ENCODE results near the gene SEPTIN14.
"Not testable (repeated sequence)": the region's sequence is repeated elsewhere in the genome, so short reads cannot be mapped to it uniquely, and the experiment has no call there.

Gene SEPTIN14

DNA sequence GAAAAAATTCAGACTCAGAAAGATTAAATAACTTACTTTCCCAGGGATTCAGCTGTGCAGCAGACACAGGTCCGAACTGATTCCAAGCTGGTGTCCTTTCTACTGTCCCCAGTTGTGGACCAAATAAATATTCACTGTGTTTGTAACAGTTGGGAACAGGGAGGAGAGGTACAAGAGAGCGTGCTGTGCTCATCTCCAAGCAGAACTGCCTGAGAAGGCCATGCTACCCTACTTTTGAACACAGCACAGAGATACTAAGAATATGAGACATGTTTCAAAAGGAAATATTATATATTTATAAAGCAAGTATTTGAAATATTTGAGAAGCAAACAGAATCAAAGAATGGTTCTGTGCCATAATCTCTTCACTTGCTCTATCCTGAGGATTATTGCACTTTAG is at the start of gene SEPTIN14:
Gene SEPTIN14, minus strand, starts transcription at position 101 of the 400 bp plus-strand sequence. CDS start 756 bp downstream, outside the sequence.
- not testable (repeated sequence) for DNase-seq (ENCODE audit: insufficient read length, low spot score); FAIRE-seq

DNA sequence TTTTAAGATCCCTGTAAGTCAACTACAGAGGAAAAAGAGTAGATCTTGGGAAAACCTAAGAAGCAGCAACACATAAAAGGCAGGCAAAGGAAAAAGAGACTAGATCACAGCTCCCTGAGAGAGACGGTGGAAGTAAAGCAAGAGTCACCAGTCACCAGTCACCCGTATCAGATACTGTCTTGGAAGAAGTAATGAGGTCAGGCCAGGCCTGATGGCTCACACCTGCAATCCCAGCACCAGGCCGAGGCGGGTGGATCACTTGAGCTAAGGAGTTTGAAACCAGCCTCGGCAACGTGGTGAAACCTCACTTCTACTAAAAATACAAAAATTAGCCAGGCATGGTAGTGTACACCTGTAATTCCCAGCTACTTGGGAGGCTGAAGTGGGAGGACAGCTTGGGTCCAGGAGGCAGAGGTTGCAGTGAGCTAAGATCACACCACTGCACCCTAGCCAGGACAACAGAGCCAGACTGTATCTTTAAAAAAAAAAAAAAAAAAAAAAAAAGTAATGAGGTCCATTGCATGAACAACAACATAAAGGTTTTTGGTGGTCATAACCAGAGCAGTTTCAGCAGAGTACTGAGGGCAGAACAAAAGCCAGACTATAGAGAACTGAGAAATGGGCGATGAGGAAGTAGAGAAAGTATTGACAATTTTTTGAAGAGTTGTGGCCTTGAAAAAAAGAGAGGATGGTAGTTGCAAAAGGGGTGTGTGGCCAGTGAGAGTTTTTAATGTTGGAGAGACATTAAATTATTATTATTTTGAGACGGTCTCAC is 41.6 kb upstream of the SEPTIN14 start:
- no peak for FAIRE-seq
- DNase-seq (ENCODE audit: insufficient read length, low spot score) = no peak
- TF ChIP-seq, protein P1, sequence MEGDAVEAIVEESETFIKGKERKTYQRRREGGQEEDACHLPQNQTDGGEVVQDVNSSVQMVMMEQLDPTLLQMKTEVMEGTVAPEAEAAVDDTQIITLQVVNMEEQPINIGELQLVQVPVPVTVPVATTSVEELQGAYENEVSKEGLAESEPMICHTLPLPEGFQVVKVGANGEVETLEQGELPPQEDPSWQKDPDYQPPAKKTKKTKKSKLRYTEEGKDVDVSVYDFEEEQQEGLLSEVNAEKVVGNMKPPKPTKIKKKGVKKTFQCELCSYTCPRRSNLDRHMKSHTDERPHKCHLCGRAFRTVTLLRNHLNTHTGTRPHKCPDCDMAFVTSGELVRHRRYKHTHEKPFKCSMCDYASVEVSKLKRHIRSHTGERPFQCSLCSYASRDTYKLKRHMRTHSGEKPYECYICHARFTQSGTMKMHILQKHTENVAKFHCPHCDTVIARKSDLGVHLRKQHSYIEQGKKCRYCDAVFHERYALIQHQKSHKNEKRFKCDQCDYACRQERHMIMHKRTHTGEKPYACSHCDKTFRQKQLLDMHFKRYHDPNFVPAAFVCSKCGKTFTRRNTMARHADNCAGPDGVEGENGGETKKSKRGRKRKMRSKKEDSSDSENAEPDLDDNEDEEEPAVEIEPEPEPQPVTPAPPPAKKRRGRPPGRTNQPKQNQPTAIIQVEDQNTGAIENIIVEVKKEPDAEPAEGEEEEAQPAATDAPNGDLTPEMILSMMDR (IDR thresholded peaks at IDR 0.05; ENCODE audit: insufficient read depth, missing control alignments) = no peak

DNA sequence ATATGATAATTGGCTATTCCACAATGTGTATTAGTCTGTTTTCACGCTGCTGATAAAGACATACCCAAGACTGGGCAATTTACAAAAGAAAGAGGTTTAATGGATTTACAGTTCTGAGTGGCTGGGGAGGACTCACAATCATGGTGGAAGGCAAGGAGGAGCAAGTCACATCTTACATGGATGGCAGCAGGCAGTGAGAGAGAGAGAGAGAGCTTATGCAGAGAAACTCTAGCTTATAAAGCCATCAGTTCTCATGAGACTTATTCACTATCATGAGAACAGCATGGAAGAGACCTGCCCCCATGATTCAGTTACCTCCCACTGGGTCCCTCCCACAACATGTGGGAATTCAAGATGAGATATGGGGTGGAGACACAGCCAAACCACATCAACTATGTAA is 38.5 kb upstream of the SEPTIN14 start:
- FAIRE-seq; DNase-seq (ENCODE audit: insufficient read length, low spot score): not testable (repeated sequence)

DNA sequence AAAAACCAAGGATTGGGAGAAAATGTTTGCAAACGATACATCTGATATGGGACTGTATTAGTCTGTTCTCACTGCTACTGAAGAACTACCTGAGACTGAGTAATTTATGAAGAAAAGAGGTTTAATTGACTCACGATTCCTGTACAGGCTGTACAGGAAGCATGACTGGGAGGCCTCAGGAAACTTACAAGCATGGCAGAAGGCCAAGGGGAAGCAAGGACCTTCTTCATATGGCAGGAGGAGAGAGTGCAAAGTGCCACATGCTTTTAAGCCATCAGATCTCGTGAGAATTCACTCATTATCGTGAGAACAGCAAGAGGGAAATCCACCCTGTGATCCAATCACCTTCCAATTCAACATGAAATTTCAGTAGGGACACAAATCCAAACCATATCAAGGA is 35.7 kb upstream of the SEPTIN14 start:
- TF ChIP-seq, protein P1 (IDR thresholded peaks at IDR 0.05; ENCODE audit: insufficient read depth, missing control alignments) = no peak
- FAIRE-seq = no peak

DNA sequence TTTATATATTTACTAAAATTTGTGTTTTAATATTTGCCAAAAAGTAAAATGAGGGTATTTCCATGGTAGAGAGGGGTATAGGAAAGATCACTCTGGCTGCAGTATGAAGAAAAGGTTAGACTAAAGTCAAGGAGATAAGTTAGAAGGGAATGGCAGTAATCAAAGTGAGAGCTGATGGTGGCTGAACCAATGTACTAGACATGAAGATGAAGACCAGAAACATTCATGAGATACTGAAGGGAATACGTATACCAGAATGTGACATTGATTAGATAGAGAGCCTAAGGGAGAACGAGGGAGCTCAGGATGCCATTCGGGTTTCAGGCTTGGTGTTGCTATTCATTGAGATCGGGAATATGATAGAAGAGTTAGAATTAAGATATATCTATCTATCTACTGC is 32.5 kb upstream of the SEPTIN14 start:
- DNase-seq (ENCODE audit: insufficient read length, low spot score) (no peak), FAIRE-seq (no peak)
- TF ChIP-seq, protein P1 (IDR thresholded peaks at IDR 0.05; ENCODE audit: insufficient read depth, missing control alignments) = no peak

More for the DNA sequence above, 35.7 kb upstream of the SEPTIN14 start:
- DNase-seq (ENCODE audit: insufficient read length, low spot score) = no peak

DNA sequence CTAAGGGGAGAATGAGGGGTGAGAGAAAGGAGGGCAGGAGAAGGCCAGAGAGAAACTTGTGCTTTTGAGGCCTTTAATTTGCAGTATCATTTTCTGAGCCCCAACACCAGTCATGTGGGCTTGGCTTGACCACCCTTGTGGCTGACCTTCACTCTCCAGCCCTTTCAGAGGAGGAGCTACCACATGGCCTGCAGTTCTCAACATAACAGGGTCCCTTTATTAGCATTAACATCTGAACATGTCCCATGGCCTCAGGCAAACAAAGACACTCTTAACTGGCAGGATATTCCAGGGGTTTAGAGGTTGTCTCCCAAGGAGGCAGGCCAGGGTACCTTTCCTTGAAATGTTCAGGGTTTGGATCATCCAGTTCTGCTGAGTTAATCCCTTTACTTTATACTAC is 31.4 kb upstream of the SEPTIN14 start:
- no peak for DNase-seq (ENCODE audit: insufficient read length, low spot score)
- TF ChIP-seq, protein P1 (IDR thresholded peaks at IDR 0.05; ENCODE audit: insufficient read depth, missing control alignments) = no peak
- FAIRE-seq = no peak

DNA sequence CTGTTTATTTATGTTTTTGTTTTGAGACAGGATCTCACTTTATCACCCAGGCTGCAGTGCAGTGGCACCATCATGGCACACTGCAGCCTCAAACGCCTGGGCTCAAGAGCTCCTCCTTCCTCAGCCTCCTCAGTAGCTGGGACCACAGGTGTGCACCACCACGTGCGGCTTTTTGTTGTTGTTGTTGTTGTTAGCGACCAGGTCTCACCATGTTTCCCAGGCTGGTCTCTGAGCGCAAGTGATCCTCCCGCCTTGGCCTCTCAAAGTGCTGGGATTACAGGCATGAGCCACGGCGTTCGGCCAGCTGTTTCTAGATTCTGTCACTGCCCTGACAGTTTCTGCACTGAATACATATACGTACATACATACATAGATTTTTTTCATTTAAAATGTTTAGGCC is 25.8 kb upstream of the SEPTIN14 start:
- not testable (repeated sequence) for FAIRE-seq; DNase-seq (ENCODE audit: insufficient read length, low spot score)

DNA sequence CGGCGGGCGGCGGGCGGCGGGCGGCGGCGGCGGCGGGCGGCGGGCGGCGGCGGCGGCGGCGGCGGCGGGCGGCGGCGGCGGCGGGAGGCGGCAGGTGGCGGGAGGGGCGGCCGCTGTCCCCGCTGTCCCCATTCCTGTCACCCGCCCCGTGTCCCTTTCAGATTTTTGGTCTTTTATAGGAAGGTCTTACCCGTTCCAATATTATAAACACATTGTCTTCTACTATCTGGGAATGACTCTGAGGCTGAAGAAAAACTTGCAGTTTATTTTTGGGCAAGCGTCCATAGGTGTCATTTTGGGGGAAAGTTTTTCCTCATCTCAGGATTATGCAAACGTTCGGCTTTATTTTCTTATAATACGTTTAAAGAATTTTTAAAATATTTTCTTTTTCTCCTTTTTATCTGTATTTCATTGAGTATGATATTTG is 25.3 kb upstream of the SEPTIN14 start:
- no peak for DNase-seq (ENCODE audit: insufficient read length, low spot score)
- no peak for FAIRE-seq
- TF ChIP-seq, protein P1 (IDR thresholded peaks at IDR 0.05; ENCODE audit: insufficient read depth, missing control alignments) = no peak

DNA sequence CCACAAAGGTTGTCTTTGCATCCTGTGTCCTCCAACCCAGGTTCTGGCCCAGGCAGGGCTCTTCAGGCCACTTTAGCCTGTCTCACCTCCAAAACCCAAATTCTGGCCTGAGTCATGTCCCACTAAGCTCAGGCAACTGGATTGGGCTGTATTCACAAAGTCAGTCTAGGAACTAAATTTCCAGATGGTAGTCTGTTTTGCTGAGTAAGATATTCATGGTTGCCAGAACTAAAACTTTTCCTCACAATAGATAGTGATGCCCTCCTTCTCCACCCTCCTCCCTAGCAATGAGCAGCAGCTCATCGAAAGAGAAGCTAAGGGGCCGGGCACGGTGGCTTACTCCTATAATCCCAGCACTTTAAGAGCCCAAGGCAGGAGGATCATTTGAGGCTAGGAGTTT is 21.8 kb upstream of the SEPTIN14 start:
- FAIRE-seq (no peak), DNase-seq (ENCODE audit: insufficient read length, low spot score) (no peak)
- TF ChIP-seq, protein P1 (IDR thresholded peaks at IDR 0.05; ENCODE audit: insufficient read depth, missing control alignments) = no peak

Data from D721Med (cell line).